OCI-LY7 (cell line): ENCODE data around the gene SPATA3.

Experiments used
- EZH2phosphoT487 ChIP-seq: fragments of 200-600 bp; sonication (generic); IDR thresholded peaks from 2 replicates; pipeline ENCODE4 v1.6.1; 2018; ENCODE audit warnings: low read depth, borderline replicate concordance, mild to moderate bottlenecking, mixed run types, antibody characterized with exemption, low read length, moderate library complexity, mixed read lengths
- TF ChIP-seq, protein P1 (sequence below): fragments of 200-600 bp; sonication (generic); conservative IDR thresholded peaks from 2 replicates; pipeline ENCODE4 v1.5.1; 2014; ENCODE audit warnings: mild to moderate bottlenecking, antibody characterized with exemption, low read length, moderate library complexity, mixed read lengths

DNA sequence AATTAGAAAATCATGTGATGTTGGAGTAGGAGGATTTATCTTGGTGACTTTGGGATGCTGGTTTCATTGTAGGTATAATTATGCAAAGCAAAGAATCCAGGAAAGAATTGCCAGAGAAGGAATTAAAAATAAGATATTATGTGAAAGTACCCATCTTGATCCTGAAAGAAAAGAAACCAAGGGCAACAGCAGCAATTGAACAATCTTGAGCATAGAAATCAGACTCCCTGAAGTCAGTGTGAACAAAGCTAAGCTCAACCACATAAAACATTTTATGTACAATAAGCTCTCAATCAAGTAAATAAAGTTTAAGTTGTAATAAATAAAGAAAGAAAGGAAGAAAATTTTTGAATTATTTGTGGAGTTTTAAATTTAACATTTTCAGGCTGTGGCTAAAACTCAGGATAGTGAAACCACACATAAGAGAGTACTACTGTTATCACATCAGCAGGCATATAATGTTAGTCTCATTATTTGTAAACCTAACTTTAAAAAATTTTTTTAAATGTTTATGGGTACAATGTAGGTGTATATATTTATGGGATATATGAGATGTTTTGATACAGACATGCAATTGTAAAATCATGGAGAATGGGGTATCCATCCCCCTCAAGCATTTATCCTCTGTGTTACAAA, 38.0 kb upstream of the SPATA3 start:
- TF ChIP-seq, protein P1, sequence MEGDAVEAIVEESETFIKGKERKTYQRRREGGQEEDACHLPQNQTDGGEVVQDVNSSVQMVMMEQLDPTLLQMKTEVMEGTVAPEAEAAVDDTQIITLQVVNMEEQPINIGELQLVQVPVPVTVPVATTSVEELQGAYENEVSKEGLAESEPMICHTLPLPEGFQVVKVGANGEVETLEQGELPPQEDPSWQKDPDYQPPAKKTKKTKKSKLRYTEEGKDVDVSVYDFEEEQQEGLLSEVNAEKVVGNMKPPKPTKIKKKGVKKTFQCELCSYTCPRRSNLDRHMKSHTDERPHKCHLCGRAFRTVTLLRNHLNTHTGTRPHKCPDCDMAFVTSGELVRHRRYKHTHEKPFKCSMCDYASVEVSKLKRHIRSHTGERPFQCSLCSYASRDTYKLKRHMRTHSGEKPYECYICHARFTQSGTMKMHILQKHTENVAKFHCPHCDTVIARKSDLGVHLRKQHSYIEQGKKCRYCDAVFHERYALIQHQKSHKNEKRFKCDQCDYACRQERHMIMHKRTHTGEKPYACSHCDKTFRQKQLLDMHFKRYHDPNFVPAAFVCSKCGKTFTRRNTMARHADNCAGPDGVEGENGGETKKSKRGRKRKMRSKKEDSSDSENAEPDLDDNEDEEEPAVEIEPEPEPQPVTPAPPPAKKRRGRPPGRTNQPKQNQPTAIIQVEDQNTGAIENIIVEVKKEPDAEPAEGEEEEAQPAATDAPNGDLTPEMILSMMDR, result no peak
- no peak for TF ChIP-seq EZH2phosphoT487
